GM06990 (cell line): ENCODE data around the gene SPOP.

ENCODE experiments used
- DNase-seq: peaks from one replicate; pipeline ENCODE4 v3.0.0-alpha.2; 2011; ENCODE audit not compliant: insufficient read length; ENCODE audit errors: extremely low read depth
- H3K27me3 ChIP-seq: replicated peaks from 2 replicates; pipeline ENCODE4 v1.6.0; 2011; ENCODE audit warnings: low read length; ENCODE audit not compliant: control insufficient read depth, insufficient read depth
- H3K36me3 ChIP-seq: 2 replicates; pipeline ENCODE4 v1.5.1; 2011; ENCODE audit warnings: low read length; ENCODE audit not compliant: control insufficient read depth, insufficient read depth
- H3K4me3 ChIP-seq: replicated peaks from 2 replicates; pipeline ENCODE4 v1.5.1; 2011; ENCODE audit warnings: low read depth, mild to moderate bottlenecking, control low read depth, low read length
- CTCF ChIP-seq: IDR thresholded peaks from 2 replicates; pipeline ENCODE4 v1.5.1; 2011; ENCODE audit warnings: low read length, control low read depth, mild to moderate bottlenecking, inconsistent platforms; ENCODE audit not compliant: insufficient read depth, poor library complexity, severe bottlenecking

Gene SPOP

GRCh38 chr17:49582789-49583188 lies 95.1 kb downstream of the SPOP start:
- no peaks in the 10 kb centered on the region for H3K36me3 ChIP-seq
- no peaks in the 10 kb centered on the region for H3K27me3 ChIP-seq
- TF ChIP-seq CTCF: no peak
- no peak overlapping the region for H3K4me3 ChIP-seq
- no peak for DNase-seq

GRCh38 chr17:49582055-49582722 lies 95.7 kb downstream of the SPOP start:
- no peaks in the 10 kb centered on the region for H3K36me3 ChIP-seq
- no peak for DNase-seq
- H3K27me3 ChIP-seq: no peaks in the 10 kb centered on the region; the same call in 1 of the 2 replicates
- TF ChIP-seq CTCF: no peak
- H3K4me3 ChIP-seq: no peak overlapping the region

- Histone ChIP-seq H3K36me3 (no peaks in the 10 kb centered on the region), H3K4me3 (no peak overlapping the region), H3K27me3 (no peaks in the 10 kb centered on the region; the same call in 1 of the 2 replicates)
- TF ChIP-seq CTCF: no peak
- no peak for DNase-seq
These were observed 96.3 kb downstream of the SPOP start for GRCh38 chr17:49581648-49581998.

- Histone ChIP-seq H3K36me3 (no peaks in the 10 kb centered on the region), H3K4me3 (no peak overlapping the region), H3K27me3 (no peaks in the 10 kb centered on the region; the same call in 1 of the 2 replicates)
- DNase-seq: no peak
- no peak for TF ChIP-seq CTCF
These were observed 96.8 kb downstream of the SPOP start for GRCh38 chr17:49580981-49581647.

- no peak for TF ChIP-seq CTCF
- H3K4me3 ChIP-seq: no peak overlapping the region
- no peaks in the 10 kb centered on the region; the same call in 1 of the 2 replicates for H3K27me3 ChIP-seq
- DNase-seq: no peak
- no peaks in the 10 kb centered on the region for H3K36me3 ChIP-seq
These were observed 97.7 kb downstream of the SPOP start for GRCh38 chr17:49580055-49580721.
